OCI-M2 (cell line): Measurements from ENCODE around the gene CACNG6.
A peak's percentile ranks its signal among the peaks of the same experiment; 100 is the strongest.
"Not testable (repeated sequence)": the region's sequence is repeated elsewhere in the genome, so short reads cannot be mapped to it uniquely, and the experiment has no call there.

Source experiments
- DNase-seq: peaks from one replicate; lab custom pipeline; 2025; ENCODE audit not compliant: unreplicated experiment; lab: John Stamatoyannopoulos, UW

The CACNG6 gene

GRCh38 chr19:53999694-54000093, 8.3 kb downstream of the CACNG6 start:
- no peak for DNase-seq

GRCh38 chr19:54001496-54001895, 10.1 kb downstream of the CACNG6 start:
- DNase-seq, result no peak

GRCh38 chr19:54002495-54003315, 11.3 kb downstream of the CACNG6 start:
- DNase-seq, result no peak

- DNase-seq, result no peak
Measured at GRCh38 chr19:54009440-54009839, 18.0 kb downstream of the CACNG6 start.

GRCh38 chr19:54010474-54010873, 19.0 kb downstream of the CACNG6 start:
- DNase-seq, result no peak

GRCh38 chr19:54011507-54012211, 20.2 kb downstream of the CACNG6 start:
- DNase-seq, result no peak

- no peak for DNase-seq
Measured at GRCh38 chr19:54013866-54014265, 22.4 kb downstream of the CACNG6 start.

- DNase-seq, result no peak
Measured at GRCh38 chr19:54014920-54015560, 23.6 kb downstream of the CACNG6 start.

GRCh38 chr19:54017261-54017660, 25.8 kb downstream of the CACNG6 start:
- no peak for DNase-seq

GRCh38 chr19:54021363-54021762, 29.9 kb downstream of the CACNG6 start:
- DNase-seq, result no peak

- no peak for DNase-seq
Measured at GRCh38 chr19:54021932-54022331, 30.5 kb downstream of the CACNG6 start.

- no peak for DNase-seq
Measured at GRCh38 chr19:54023191-54023590, 31.8 kb downstream of the CACNG6 start.

- no peak for DNase-seq
Measured at GRCh38 chr19:54024660-54025059, 33.2 kb downstream of the CACNG6 start.

GRCh38 chr19:54026656-54027055, 35.2 kb downstream of the CACNG6 start:
- DNase-seq, result no peak

- DNase-seq, result no peak
Measured at GRCh38 chr19:54029301-54029700, 37.9 kb downstream of the CACNG6 start.

- DNase-seq, result peak; percentile 33
Measured at GRCh38 chr19:54029930-54030490, 38.6 kb downstream of the CACNG6 start.

GRCh38 chr19:54030895-54031586, 39.6 kb downstream of the CACNG6 start:
- peak; percentile 28 for DNase-seq

GRCh38 chr19:54035215-54036178, 44.1 kb downstream of the CACNG6 start:
- DNase-seq, result no peak

GRCh38 chr19:54036542-54036941, 45.1 kb downstream of the CACNG6 start:
- DNase-seq, result not testable (repeated sequence)

GRCh38 chr19:54040003-54040402, 48.6 kb downstream of the CACNG6 start:
- DNase-seq, result no peak
